DOHH2 (cell line): Measurements from ENCODE around the gene STXBP5L.

Experiments
- CTCF ChIP-seq: fragments of 200-600 bp; sonication (generic); IDR thresholded peaks from one replicate; pipeline ENCODE4 v1.5.1; 2014; ENCODE audit warnings: antibody characterized with exemption, mild to moderate bottlenecking, low read depth, low read length; ENCODE audit not compliant: poor library complexity, severe bottlenecking
- EZH2phosphoT487 ChIP-seq: fragments of 200-600 bp; sonication (generic); IDR thresholded peaks from 2 replicates; pipeline ENCODE4 v1.6.1; 2017; ENCODE audit warnings: borderline replicate concordance, mild to moderate bottlenecking, antibody characterized with exemption, low read length, moderate library complexity, mixed read lengths

GRCh38 chr3:121111914-121112612 is 204.1 kb downstream of the STXBP5L start:
- no peak for TF ChIP-seq CTCF
- TF ChIP-seq EZH2phosphoT487 = no peak
